Panc1 (cell line): Measurements from ENCODE around the gene INF2.

Source experiments
- POLR2AphosphoS5 ChIP-seq: IDR thresholded peaks from 2 replicates; pipeline ENCODE4 v1.6.1; 2012; ENCODE audit warnings: mild to moderate bottlenecking, low read depth, low read length, moderate library complexity
- TCF7L2 ChIP-seq: IDR thresholded peaks from 2 replicates; pipeline ENCODE4 v1.6.1; 2011; ENCODE audit warnings: mild to moderate bottlenecking, low read depth, low read length, inconsistent platforms
- TF ChIP-seq, protein P1 (sequence below): fragments of 450-650 bp; IDR thresholded peaks from 2 replicates; pipeline ENCODE4 v1.5.1; 2017; ENCODE audit warnings: mild to moderate bottlenecking
- TF ChIP-seq, protein P2 (sequence below), 2 experiments: IDR thresholded peaks; 2 replicates each; pipeline ENCODE4 v1.6.1; 2011 to 2012; ENCODE audit warnings: low read depth in 2 of 2, control low read depth in 1 of 2, low read length in 1 of 2, mild to moderate bottlenecking in 1 of 2, moderate library complexity in 1 of 2; ENCODE audit not compliant: insufficient read depth in 1 of 2

DNA sequence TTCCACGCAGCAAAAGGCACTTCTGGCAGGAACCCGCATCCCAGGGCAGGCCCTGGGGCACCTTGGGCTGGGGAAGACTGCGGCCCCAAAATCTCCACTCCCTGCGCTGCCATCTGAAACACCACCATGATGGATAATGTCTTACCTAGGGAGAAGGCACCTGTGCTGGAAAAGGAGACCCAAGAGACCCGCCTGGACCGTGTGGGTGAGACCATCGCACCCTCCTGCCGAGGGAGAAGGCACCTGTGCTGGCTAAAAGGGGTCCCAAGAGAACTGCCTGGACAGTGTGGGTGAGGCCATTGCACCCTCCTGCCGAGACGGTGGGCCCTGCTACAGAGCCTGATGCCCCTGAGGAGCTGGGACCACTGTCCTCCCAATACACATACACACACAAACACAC, 24.8 kb upstream of the INF2 start:
- TF ChIP-seq, protein P1, sequence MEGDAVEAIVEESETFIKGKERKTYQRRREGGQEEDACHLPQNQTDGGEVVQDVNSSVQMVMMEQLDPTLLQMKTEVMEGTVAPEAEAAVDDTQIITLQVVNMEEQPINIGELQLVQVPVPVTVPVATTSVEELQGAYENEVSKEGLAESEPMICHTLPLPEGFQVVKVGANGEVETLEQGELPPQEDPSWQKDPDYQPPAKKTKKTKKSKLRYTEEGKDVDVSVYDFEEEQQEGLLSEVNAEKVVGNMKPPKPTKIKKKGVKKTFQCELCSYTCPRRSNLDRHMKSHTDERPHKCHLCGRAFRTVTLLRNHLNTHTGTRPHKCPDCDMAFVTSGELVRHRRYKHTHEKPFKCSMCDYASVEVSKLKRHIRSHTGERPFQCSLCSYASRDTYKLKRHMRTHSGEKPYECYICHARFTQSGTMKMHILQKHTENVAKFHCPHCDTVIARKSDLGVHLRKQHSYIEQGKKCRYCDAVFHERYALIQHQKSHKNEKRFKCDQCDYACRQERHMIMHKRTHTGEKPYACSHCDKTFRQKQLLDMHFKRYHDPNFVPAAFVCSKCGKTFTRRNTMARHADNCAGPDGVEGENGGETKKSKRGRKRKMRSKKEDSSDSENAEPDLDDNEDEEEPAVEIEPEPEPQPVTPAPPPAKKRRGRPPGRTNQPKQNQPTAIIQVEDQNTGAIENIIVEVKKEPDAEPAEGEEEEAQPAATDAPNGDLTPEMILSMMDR = no peak
- no peak for TF ChIP-seq POLR2AphosphoS5
- no peak for TF ChIP-seq TCF7L2
- TF ChIP-seq, protein P2, sequence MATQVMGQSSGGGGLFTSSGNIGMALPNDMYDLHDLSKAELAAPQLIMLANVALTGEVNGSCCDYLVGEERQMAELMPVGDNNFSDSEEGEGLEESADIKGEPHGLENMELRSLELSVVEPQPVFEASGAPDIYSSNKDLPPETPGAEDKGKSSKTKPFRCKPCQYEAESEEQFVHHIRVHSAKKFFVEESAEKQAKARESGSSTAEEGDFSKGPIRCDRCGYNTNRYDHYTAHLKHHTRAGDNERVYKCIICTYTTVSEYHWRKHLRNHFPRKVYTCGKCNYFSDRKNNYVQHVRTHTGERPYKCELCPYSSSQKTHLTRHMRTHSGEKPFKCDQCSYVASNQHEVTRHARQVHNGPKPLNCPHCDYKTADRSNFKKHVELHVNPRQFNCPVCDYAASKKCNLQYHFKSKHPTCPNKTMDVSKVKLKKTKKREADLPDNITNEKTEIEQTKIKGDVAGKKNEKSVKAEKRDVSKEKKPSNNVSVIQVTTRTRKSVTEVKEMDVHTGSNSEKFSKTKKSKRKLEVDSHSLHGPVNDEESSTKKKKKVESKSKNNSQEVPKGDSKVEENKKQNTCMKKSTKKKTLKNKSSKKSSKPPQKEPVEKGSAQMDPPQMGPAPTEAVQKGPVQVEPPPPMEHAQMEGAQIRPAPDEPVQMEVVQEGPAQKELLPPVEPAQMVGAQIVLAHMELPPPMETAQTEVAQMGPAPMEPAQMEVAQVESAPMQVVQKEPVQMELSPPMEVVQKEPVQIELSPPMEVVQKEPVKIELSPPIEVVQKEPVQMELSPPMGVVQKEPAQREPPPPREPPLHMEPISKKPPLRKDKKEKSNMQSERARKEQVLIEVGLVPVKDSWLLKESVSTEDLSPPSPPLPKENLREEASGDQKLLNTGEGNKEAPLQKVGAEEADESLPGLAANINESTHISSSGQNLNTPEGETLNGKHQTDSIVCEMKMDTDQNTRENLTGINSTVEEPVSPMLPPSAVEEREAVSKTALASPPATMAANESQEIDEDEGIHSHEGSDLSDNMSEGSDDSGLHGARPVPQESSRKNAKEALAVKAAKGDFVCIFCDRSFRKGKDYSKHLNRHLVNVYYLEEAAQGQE (IDR thresholded peaks at IDR 0.05; ENCODE audit: insufficient read depth in 1 of 2, low read depth in 2 of 2, low read length in 1 of 2) = no peak
